WI38 (cell line): ENCODE results near the gene GAK.

ENCODE experiments used
- H3K4me3 ChIP-seq: 2 replicates; pipeline ENCODE4 v1.5.1; 2011; ENCODE audit warnings: low read depth, mild to moderate bottlenecking, control low read depth, low read length
- CTCF ChIP-seq: IDR thresholded peaks from 2 replicates; pipeline ENCODE4 v1.5.1; 2012; ENCODE audit warnings: low read depth, mild to moderate bottlenecking, control low read depth, low read length

Gene GAK

GRCh38 chr4:821181-821591, 110.9 kb downstream of the GAK start:
- no peak for TF ChIP-seq CTCF
- H3K4me3 ChIP-seq, result no peak overlapping the region

GRCh38 chr4:820230-821172, 111.6 kb downstream of the GAK start:
- H3K4me3 ChIP-seq, result no peak overlapping the region
- no peak for TF ChIP-seq CTCF

GRCh38 chr4:819401-820229, 112.5 kb downstream of the GAK start:
- TF ChIP-seq CTCF, result no peak
- no peak overlapping the region for H3K4me3 ChIP-seq

- no peak for TF ChIP-seq CTCF
- H3K4me3 ChIP-seq, result no peak overlapping the region
Measured at GRCh38 chr4:818106-818921, 113.8 kb downstream of the GAK start.

- H3K4me3 ChIP-seq, result no peak overlapping the region
- TF ChIP-seq CTCF, result no peak
Measured at GRCh38 chr4:815464-816146, 116.5 kb downstream of the GAK start.

GRCh38 chr4:814312-814850, 117.7 kb downstream of the GAK start:
- H3K4me3 ChIP-seq, result no peak overlapping the region
- no peak for TF ChIP-seq CTCF
